Raji (cell line): Measurements from ENCODE around the gene KIF1A.

Experiments
- POLR2A ChIP-seq: IDR thresholded peaks from 2 replicates; pipeline ENCODE4 v1.6.1; 2011; ENCODE audit warnings: low read depth, low read length, control low read depth; ENCODE audit not compliant: insufficient read depth

Gene KIF1A

DNA sequence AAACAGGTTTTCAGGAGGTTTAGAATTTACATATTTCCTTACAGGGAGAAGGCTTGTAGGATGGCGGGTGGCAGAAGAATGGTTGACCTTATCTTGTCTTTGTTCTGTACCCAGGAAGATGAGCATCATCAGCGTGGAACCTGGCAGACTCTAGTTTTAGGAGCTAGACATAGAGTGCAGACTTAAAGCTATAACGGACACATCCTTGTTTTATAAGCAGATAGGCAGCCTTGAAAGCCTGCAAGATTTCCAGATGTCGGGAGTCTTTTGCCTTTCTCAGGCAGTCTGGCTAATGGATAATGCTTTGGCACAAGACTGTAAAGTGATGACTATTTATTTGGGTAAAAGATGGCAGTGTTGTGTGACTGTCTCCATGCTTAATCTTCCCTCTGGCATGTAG lies 149.1 kb downstream of the KIF1A start:
- no peak for TF ChIP-seq POLR2A

DNA sequence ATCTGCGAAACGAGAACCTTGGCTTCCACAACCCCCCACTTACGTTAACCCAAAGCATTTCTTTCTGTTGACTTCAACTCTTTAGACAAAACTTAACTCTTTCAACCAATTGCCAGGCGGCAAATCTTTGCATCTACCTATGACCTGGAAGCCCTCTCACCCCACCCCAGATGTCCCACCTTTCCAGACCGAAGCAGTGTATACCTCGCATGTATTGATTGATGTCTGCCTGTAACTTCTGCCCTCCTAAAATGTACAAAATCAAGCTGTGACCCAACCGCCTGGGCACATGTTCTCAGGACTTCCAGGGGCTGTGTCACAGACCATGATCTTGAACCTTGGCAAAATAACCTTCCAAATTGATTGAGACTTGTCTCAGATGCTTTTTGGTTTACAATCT lies 149.6 kb downstream of the KIF1A start:
- TF ChIP-seq POLR2A = no peak

DNA sequence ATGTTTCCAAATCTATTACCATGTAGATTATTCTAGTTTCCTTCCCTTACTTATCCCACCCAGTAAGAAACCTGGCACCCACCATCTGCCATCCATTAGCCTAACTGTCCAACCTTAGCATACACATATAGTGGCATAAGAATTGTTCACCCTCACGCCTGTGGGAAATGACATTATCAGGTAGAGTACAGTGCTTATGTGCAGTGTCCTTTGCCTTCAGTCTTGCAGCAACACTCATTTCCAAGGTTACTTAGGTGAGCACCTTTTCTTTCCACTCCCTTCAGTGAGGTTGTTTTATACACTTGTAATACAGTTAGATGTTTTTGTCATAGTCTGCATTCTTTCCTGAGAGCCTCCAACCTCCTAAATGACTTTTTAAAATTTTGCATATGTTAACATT lies 155.4 kb downstream of the KIF1A start:
- TF ChIP-seq POLR2A = no peak
